Measurements from ENCODE around the gene TAMM41.
A peak's percentile ranks its signal among the peaks of the same experiment; 100 is the strongest.
"Not testable (repeated sequence)": the region's sequence is repeated elsewhere in the genome, so short reads cannot be mapped to it uniquely, and the experiment has no call there.

Gene TAMM41, protein sequence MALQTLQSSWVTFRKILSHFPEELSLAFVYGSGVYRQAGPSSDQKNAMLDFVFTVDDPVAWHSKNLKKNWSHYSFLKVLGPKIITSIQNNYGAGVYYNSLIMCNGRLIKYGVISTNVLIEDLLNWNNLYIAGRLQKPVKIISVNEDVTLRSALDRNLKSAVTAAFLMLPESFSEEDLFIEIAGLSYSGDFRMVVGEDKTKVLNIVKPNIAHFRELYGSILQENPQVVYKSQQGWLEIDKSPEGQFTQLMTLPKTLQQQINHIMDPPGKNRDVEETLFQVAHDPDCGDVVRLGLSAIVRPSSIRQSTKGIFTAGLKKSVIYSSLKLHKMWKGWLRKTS

DNA sequence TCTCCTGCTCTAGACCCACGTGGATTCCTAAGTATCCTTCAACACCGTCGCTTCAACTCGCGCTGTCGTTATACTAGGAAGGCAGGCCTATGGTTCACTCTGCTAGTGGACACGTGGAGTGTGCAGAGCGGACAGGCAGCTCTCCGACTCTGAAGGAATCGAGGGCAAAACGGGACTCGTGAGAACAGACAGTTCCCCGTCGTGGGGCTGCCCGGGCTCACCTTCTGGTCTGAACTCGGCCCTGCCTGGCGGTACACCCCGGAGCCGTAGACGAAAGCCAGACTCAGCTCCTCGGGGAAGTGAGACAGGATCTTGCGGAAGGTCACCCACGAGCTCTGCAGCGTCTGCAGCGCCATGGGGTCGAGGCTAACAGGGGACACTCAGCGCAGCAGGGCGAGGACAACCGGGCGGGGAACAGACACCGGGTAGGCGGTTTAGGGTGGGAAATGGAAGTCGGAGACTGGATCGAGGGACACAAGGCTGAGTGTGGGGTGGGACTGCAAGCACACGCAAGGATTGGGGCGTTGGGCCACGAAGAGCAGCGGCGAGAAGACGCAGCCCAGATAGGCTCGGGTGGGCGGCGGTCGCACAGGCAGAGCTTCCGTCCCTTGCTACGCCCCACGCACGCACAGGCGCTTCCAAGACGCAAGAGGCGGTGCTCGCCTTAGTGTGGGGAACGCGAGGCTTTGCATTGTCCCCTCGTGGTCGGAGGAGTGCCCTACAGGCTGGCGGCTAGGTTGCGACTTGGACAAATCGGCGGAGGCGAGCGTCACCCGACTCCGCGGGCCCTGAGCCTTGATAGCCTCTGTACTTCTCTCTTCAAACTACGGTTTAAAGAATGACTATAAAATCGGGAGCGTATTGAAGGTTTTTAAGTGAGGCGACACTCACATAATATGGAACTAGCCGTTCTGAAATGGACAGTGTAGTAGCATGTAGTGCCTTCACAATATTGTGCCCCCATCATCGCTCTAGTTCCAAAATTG, at the start of gene TAMM41:
TSS of gene TAMM41 (minus strand) at position 605 of the 986 bp plus-strand sequence. CDS start at position 356, 249 bp downstream.
- peaks cover 19% of the 10 kb centered on the region for H3K36me3 Mint-ChIP-seq (ENCODE audit: low read depth)

DNA sequence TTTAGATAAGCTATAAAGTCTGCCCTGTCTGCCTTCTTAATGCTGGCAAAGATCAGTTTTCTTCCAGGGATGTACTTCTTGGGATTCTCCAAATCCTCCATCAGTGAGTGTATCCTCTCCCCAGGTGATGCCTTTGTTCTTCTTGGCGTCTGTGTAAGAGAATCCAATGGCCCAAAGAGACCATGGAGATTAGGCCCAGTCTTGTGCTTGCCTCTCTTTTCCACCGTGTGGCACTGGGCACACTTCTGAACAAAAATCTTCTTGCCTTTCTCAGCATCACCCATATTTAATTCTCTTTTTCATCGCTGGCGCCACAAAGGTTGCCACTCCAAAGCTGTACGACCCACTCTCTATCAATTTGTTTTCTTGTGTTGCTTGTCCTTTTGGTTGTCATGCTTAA, 32.2 kb upstream of the TAMM41 start:
- H3K4me3 Mint-ChIP-seq: no peak overlapping the region
- no peaks in the 10 kb centered on the region for H3K4me1 Mint-ChIP-seq (ENCODE audit: low read depth)
- no peaks in the 10 kb centered on the region for H3K9me3 Mint-ChIP-seq
- no peaks in the 10 kb centered on the region for H3K36me3 Mint-ChIP-seq (ENCODE audit: low read depth)
- no peak overlapping the region for H3K27ac Mint-ChIP-seq
- peaks cover 5% of the 10 kb centered on the region for H3K27me3 Mint-ChIP-seq

More for the DNA sequence above, at the start of gene TAMM41:
- no peaks in the 10 kb centered on the region for H3K9me3 Mint-ChIP-seq
- H3K27me3 Mint-ChIP-seq: no peaks in the 10 kb centered on the region
- H3K4me3 Mint-ChIP-seq: peak within 1 kb of the TSS; percentile 98
- peaks cover 36% of the 10 kb centered on the region for H3K4me1 Mint-ChIP-seq (ENCODE audit: low read depth)
- peak within 1 kb of the TSS; percentile 92 for H3K27ac Mint-ChIP-seq

DNA sequence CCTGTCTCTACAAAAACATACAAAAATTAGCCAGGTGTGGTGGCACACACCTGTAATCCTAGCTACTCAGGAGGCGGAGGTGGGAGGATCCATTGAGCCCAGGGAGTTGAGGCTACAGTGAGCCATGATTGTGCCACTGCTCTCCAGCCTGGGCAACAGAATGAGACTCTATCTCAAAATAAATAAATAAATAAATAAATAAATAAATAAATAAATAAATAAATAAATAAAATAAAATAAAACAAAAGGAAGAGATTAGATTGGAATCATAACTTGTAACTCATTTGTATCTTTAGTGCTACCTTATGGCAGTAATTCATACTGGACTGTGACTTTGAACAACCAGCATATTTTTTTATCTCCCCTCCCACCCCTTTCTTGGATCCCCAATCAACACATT, 28.0 kb upstream of the TAMM41 start:
- H3K27ac Mint-ChIP-seq; H3K36me3 Mint-ChIP-seq (ENCODE audit: low read depth); H3K4me3 Mint-ChIP-seq; H3K9me3 Mint-ChIP-seq; H3K4me1 Mint-ChIP-seq (ENCODE audit: low read depth): not testable (repeated sequence)
- peaks cover 12% of the 10 kb centered on the region for H3K27me3 Mint-ChIP-seq

DNA sequence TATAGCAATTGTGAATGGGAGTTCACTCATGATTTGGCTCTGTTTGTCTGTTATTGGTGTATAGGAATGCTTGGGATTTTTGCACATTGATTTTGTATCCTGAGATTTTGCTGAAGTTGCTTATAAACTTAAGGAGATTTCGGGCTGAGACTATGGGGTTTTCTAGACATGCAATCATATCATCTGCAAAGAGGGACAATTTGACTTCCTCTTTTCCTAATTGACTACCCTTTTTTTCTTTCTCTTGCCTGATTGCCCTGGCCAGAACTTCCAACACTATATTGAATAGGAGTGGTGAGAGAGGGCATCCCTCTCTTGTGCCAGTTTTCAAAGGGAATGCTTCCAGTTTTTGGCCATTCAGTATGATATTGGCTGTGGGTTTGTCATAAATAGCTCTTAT, 17.1 kb upstream of the TAMM41 start:
- H3K36me3 Mint-ChIP-seq (ENCODE audit: low read depth); H3K4me3 Mint-ChIP-seq; H3K4me1 Mint-ChIP-seq (ENCODE audit: low read depth); H3K9me3 Mint-ChIP-seq; H3K27ac Mint-ChIP-seq: not testable (repeated sequence)
- H3K27me3 Mint-ChIP-seq: peaks cover 34% of the 10 kb centered on the region

DNA sequence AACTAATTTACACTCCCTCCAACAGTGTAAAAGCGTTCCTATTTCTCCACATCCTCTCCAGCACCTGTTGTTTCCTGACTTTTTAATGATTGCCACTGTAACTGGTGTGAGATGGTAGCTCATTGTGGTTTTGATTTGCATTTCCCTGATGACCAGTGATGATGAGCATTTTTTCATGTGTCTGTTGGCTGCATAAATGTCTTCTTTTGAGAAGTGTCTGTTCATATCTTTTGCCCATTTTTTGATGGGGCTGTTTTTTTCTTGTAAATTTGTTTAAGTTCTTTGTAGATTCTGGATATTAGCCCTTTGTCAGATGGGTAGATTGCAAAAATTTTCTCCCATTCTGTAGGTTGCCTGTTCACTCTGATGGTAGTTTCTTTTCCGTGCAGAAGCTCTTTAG, 15.9 kb upstream of the TAMM41 start:
- H3K4me1 Mint-ChIP-seq (ENCODE audit: low read depth); H3K36me3 Mint-ChIP-seq (ENCODE audit: low read depth); H3K4me3 Mint-ChIP-seq; H3K27ac Mint-ChIP-seq; H3K9me3 Mint-ChIP-seq: not testable (repeated sequence)
- H3K27me3 Mint-ChIP-seq: peaks cover 36% of the 10 kb centered on the region

DNA sequence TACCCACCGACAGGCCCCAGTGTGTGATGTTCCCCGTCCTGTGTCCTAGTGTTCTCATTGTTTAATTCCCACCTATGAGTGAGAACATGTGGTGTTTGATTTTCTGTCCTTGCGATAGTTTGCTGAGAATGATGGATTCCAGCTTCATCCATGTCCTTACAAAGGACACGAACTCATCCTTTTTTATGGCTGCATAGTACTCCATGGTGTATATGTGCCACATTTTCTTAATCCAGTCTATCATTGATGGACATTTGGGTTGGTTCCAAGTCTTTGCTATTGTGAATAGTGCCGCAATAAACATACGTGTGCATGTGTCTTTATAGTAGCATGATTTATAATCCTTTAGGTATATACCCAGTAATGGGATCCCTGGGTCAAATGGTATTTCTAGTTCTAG, 15.5 kb upstream of the TAMM41 start:
- H3K4me3 Mint-ChIP-seq; H3K36me3 Mint-ChIP-seq (ENCODE audit: low read depth); H3K27ac Mint-ChIP-seq; H3K9me3 Mint-ChIP-seq; H3K4me1 Mint-ChIP-seq (ENCODE audit: low read depth): not testable (repeated sequence)
- H3K27me3 Mint-ChIP-seq: peaks cover 40% of the 10 kb centered on the region

DNA sequence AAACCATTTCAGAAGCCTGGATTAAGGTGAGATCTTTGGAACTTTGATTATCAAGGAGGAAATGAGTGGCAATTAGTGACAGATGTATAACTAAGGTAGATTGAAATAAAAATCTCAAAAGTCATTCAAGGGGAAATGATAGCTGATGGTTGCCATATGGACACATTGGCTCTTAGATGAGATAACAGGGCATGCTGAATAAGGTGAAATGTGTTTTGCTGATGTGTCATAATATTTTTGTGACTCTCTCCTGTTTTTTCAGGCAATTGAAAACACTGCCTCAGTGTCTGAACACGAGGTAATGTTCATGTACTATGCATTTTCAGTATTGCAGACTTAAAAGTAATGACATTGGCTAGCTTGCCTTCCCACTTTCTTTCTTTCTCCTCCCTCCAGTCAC, 13.5 kb upstream of the TAMM41 start:
- not testable (repeated sequence) for H3K36me3 Mint-ChIP-seq (ENCODE audit: low read depth); H3K4me1 Mint-ChIP-seq (ENCODE audit: low read depth); H3K27ac Mint-ChIP-seq; H3K9me3 Mint-ChIP-seq; H3K4me3 Mint-ChIP-seq
- peaks cover 38% of the 10 kb centered on the region for H3K27me3 Mint-ChIP-seq

DNA sequence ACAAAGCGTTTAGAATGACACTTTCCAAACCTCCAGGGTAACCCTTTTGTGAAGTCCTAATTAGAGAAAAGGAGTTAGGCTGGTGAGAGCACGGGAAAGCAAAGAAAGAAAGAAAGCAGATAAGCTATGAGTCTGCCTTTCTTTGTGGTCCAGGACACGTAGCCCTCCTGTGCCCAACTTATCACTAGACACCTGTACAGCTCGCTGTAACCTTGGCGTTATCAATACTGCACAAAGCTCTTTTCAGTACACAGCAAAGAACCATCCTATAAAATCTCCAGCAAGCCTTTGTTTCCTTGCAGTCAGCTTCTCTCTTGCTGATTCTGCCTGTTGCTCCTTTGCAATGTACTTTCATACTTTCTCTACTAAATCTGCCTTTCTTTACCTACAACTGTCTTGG, 6.8 kb upstream of the TAMM41 start:
- no peak overlapping the region for H3K27ac Mint-ChIP-seq
- H3K4me1 Mint-ChIP-seq (ENCODE audit: low read depth): no peaks in the 10 kb centered on the region

DNA sequence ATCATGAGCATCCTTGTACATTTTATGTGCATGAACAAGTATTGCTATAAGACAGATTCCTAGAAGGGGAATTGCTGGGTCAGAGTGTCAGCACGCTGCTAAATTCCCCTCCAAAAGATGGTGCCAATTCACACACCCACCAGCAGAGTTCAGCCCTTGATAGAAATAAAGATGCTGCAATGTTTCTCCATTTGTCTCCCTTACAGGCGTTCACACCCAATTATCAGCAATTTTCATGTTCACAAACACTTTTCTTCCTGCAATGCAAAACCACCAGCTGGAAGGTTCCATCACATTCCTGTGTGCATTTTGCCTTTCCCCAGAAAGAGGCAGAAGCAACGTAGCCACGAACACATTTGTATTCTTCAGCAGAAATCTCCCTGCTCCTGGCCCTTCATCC, 3.3 kb upstream of the TAMM41 start:
- Mint-ChIP-seq H3K4me3 (no peak overlapping the region), H3K9me3 (no peaks in the 10 kb centered on the region)

More for the DNA sequence above, 6.8 kb upstream of the TAMM41 start:
- Mint-ChIP-seq H3K27me3 (peaks cover 17% of the 10 kb centered on the region), H3K9me3 (peaks cover 4% of the 10 kb centered on the region), H3K36me3 (ENCODE audit: low read depth) (no peaks in the 10 kb centered on the region), H3K4me3 (no peak overlapping the region)

DNA sequence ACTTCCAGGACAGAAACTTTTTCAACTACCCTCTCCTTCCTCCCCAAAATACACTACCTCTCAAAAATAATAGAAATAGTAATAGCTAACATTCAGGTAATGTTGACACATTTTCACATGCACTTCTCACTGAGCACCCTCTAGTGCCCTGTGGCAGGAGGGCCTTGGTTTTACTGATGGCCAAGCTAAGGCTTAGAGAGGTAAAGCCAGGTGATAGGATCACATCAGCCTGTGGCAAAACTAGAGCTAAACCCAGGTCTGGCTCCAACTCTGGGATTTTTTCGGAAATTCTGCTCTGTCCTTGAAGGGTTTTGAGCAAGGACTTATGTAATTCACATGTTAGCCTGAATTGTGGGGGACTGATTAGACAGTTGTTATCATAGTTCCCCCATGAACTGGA, 922 bp upstream of the TAMM41 start:
- H3K27me3 Mint-ChIP-seq: no peaks in the 10 kb centered on the region
- H3K27ac Mint-ChIP-seq: no peak overlapping the region
- H3K36me3 Mint-ChIP-seq (ENCODE audit: low read depth): peaks cover 11% of the 10 kb centered on the region
- H3K4me3 Mint-ChIP-seq: peak overlapping the region; percentile 98
- H3K4me1 Mint-ChIP-seq (ENCODE audit: low read depth): peaks cover 36% of the 10 kb centered on the region
- H3K9me3 Mint-ChIP-seq: no peaks in the 10 kb centered on the region

More for the DNA sequence above, 3.3 kb upstream of the TAMM41 start:
- H3K36me3 Mint-ChIP-seq (ENCODE audit: low read depth): no peaks in the 10 kb centered on the region
- no peaks in the 10 kb centered on the region for H3K27me3 Mint-ChIP-seq
- H3K27ac Mint-ChIP-seq: no peak overlapping the region
- H3K4me1 Mint-ChIP-seq (ENCODE audit: low read depth): peaks cover 24% of the 10 kb centered on the region

DNA sequence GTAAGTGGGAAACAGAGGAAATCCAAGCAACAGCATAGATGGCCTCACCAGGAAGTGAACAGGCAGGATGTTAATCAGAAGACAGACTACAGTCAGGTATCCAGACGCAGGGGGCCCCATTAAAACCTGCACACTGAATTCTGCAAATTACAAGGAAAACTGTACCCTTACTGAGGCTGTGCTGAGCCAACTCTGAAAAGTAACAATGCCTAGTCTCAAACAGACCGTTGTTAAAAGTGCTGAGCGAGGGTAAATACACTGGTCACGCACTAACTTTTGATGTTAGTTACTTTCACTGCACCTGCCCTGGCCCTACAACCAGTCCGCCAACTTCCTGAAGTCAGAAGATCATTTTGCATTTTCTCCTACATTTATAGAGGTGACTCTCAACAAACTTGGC, 1.0 kb downstream of the TAMM41 start:
- no peaks in the 10 kb centered on the region for H3K27me3 Mint-ChIP-seq

DNA sequence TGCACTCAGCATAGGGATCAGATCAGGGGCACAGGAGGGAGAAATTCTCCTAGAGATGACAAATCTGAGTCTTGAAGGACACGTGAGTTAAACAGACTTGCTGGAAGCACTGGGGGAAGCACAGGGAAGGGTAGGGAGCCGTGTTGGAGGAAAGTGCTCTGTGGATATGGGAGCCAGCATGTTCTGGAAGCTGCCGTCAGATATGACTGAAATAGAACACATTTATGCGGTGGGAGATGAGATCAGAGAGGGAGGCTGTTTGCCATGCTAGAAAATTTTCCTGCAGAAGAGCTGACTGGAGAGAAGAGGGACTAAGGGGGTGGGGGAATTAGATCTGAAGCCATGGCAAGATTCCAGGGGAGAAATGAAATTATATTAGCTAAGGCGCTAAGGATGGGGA, 1.8 kb downstream of the TAMM41 start:
- peak overlapping the region; percentile 92 for H3K27ac Mint-ChIP-seq
- H3K9me3 Mint-ChIP-seq: no peaks in the 10 kb centered on the region
- peaks cover 36% of the 10 kb centered on the region for H3K4me1 Mint-ChIP-seq (ENCODE audit: low read depth)
- peaks cover 32% of the 10 kb centered on the region for H3K36me3 Mint-ChIP-seq (ENCODE audit: low read depth)
- H3K27me3 Mint-ChIP-seq: no peaks in the 10 kb centered on the region
- peak overlapping the region; percentile 98 for H3K4me3 Mint-ChIP-seq

More for the DNA sequence above, 1.0 kb downstream of the TAMM41 start:
- peaks cover 24% of the 10 kb centered on the region for H3K36me3 Mint-ChIP-seq (ENCODE audit: low read depth)
- H3K27ac Mint-ChIP-seq: peak overlapping the region; percentile 92
- H3K9me3 Mint-ChIP-seq: no peaks in the 10 kb centered on the region
- H3K4me3 Mint-ChIP-seq: peak overlapping the region; percentile 98
- peaks cover 36% of the 10 kb centered on the region for H3K4me1 Mint-ChIP-seq (ENCODE audit: low read depth)

DNA sequence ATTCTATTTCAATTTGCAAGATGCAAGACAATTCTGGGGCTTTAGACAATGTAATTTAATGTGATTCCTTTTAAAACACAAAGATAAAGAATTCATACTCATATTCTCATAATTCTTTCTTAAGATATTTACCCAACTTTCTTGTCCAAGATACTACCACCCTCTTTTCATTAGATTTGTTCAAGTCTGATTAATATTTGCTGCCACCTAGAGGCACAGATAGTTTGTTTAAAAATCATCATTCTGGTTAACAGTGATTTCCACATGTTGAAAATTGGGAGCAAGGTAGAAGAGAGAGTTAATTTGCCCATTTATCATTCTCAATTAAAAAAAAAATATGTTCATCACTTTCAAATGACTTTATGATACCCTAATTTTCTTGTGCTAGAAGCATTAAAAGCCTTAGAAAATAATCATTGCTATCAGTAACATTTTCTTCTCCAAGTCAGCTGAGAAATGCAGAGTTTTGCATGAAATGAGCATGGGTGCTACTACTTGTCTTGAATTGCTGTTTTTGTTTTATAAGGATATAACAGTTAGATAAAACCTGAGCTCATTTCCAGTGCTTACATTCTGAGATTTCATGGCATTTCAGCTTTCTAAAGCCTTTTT, 11.6 kb downstream of the TAMM41 start:
- Mint-ChIP-seq H3K4me3 (no peak overlapping the region), H3K27ac (no peak overlapping the region), H3K4me1 (ENCODE audit: low read depth) (no peaks in the 10 kb centered on the region), H3K36me3 (ENCODE audit: low read depth) (peaks cover 71% of the 10 kb centered on the region), H3K27me3 (no peaks in the 10 kb centered on the region), H3K9me3 (no peaks in the 10 kb centered on the region)

DNA sequence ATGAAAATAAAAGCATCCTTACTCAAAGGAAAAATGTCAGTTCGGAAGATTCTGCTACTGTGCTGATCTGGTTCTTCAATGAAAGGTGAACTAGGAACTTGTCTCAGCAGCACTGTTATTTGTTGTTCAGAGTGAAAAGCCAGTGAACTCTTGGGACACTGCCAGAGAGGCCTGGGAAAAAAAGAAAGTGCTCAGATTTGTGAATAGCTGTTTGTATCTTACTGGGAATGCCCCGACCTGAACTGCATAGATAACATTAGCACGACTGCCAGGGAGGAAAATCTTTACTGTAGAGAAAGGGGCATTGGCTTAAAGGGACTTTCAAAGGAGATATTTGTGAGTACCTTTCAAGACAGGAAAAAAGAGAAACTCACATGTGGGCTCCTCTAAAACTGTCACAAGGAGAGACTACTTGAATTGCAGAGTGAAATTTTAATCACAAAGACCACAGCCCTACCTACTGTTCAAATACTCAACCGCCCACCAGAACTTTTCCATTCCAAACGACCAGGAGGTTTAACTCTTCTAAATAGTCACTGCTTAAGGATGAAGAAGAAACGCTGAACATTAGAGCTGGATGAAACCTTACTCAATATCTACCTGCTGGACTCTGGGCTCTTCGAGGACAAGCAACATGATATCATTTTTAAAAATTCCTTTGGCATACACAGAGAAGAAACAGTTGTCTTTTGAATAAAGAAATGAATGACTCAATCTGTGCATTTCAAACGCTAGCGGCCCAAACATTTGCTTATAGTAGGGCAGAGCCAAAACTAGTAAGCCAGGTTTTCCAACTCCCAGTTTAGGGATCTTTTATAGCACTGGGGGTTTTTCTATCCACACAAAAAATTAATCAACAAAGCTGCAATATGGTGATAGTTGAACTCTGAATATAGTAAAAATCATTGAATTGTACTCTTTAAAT, 13.4 kb downstream of the TAMM41 start:
- Mint-ChIP-seq H3K4me3 (no peak overlapping the region), H3K27me3 (no peaks in the 10 kb centered on the region), H3K9me3 (no peaks in the 10 kb centered on the region), H3K27ac (no peak overlapping the region), H3K36me3 (ENCODE audit: low read depth) (peaks cover 71% of the 10 kb centered on the region), H3K4me1 (ENCODE audit: low read depth) (no peaks in the 10 kb centered on the region)
